Heart left ventricle (tissue), 16 donors: ENCODE measurements around the gene STON2. TPM values are rescaled to one million over a fixed set of nuclear protein-coding genes. Genes with fewer than 3 reads are reported as not detected.
A peak's percentile ranks its signal among the peaks of the same experiment; 100 is the strongest.

Experiments used
- ATAC-seq, 4 donors: fragments of 200-7000 bp; cut with Tn5 transposase; one replicate each; pipeline ENCODE4 v1.9.1; 2020 to 2022; ENCODE audit warnings: moderate library complexity in 4 of 4, mild to moderate bottlenecking in 3 of 4, moderate number of reproducible peaks in 1 of 4
- DNase-seq, 5 donors: peaks; one replicate each; pipeline ENCODE4 v3.0.0-alpha.2; 2020
- H3K27ac ChIP-seq, 12 donors: fragments of 200-600 bp; sonication (generic) in 4 of 12; one replicate each; pipeline versions ENCODE4 v1.5.0 to v1.8.0; 2016 to 2022; ENCODE audit warnings: mild to moderate bottlenecking in 2 of 12
- H3K27me3 ChIP-seq, 9 donors: fragments of 200-600 bp; sonication (generic) in 2 of 9; one replicate each; pipeline versions ENCODE4 v1.5.1 to v1.8.0; 2016 to 2022; ENCODE audit warnings: mild to moderate bottlenecking in 3 of 9
- H3K36me3 ChIP-seq, 9 donors: fragments of 200-600 bp; sonication (generic) in 2 of 9; one replicate each; pipeline versions ENCODE4 v1.5.0 to v1.8.0; 2018 to 2022; ENCODE audit warnings: mild to moderate bottlenecking in 2 of 9
- H3K4me1 ChIP-seq, 12 donors: fragments of 200-600 bp; sonication (generic) in 4 of 12; one replicate each; pipeline versions ENCODE4 v1.5.0 to v1.8.0; 2016 to 2022; ENCODE audit warnings: mild to moderate bottlenecking in 3 of 12
- H3K4me3 ChIP-seq, 12 donors: fragments of 200-600 bp; sonication (generic) in 4 of 12; one replicate each; pipeline versions ENCODE4 v1.5.0 to v1.8.0; 2017 to 2022; ENCODE audit warnings: mild to moderate bottlenecking in 9 of 12, moderate library complexity in 4 of 12
- H3K9me3 ChIP-seq, 12 donors: fragments of 200-600 bp; sonication (generic) in 4 of 12; one replicate each; pipeline versions ENCODE4 v1.5.0 to v1.8.0; 2016 to 2022; ENCODE audit warnings: mild to moderate bottlenecking in 1 of 12
- POLR2A ChIP-seq, 2 donors: fragments of 450-650 bp; IDR thresholded peaks; one replicate each; pipeline ENCODE4 v1.6.1; 2017; ENCODE audit warnings: antibody characterized with exemption in 2 of 2, mild to moderate bottlenecking in 2 of 2, moderate library complexity in 2 of 2
- WGBS, 4 donors: extraction: QIAGEN DNeasy Blood & Tissue Kit in 2 of 4; methylation state at CpG; one replicate each; pipeline versions ENCODE4 v1.1.5 to v1.1.7; 2013 to 2018; 5-methylcytosine and 5-hydroxymethylcytosine counted together
- intact Hi-C, 10 donors: fragments of 100-400 bp; cut with DNase I; formaldehyde crosslinking; loops; one replicate each; pipeline versions ENCODE4 v1.11.1 to v1.14.2; 2022
- polyA plus RNA-seq, 2 donors: library from polyadenylated mRNA; stranded (reverse); fragments of 200-250 nt; gene quantifications; one replicate each; pipeline ENCODE4 v1.2.3, GENCODE V29; 2013
- total RNA-seq, 9 donors: library from RNA; depleted of rRNA in 2 of 9; stranded (reverse); fragments of >200 nt in 2 of 9; fragmentation: NEBNext Ultra II Directional in 3 of 9; extraction: Animal tissue kit (Norgen Biotek cat#: 25700) in 3 of 9; gene quantifications; one replicate each; pipeline versions ENCODE4 v1.1.0 to v1.2.4, GENCODE V29; 2016 to 2023
- TF ChIP-seq, protein P1 (sequence below), 12 donors: fragments of 200-600 bp; sonication (generic) in 4 of 12; IDR thresholded peaks; one replicate each; pipeline versions ENCODE4 v1.5.0 to v1.8.0; 2018 to 2022; ENCODE audit warnings: antibody characterized with exemption in 12 of 12, mild to moderate bottlenecking in 5 of 12
- donor health status: ischemic (EF 13 %, LVEDD 7.1; RV severe dilation, severe dysfunction).
- donor health status: healthy with polysubstance abuse.
- donor health status: DM: no; HTN: yes; CAD: no.
- donor health status: DM: no; HTN: no; CAD: no.
- donor health status: ischemic (EF 25% LVEDD 6.9; RV normal size, moderate dysfunction).
- donor health status: ischemic (EF 25% LVEDD 5.7; RV mildly dilated, moderate dysfunction).
- donor health status: healthy.
- donor health status: DM: yes; HTN: yes; CAD: no.
- donor health status: ischemic (EF 35%, LVEDD 5.7; RV mildly dilated, moderate dysfunction).
- donor health status: nonischemic (EF 11% LVEDD 7.7; RV severe dilation, severe dysfunction).
- donor health status: DM: yes; HTN: yes; CAD: no.
- donor health status: PGD.
- donor health status: ischemic (EF 29% LVEDD 5.4; RV normal size, mild dysfunction).
- donor health status: nonischemic (EF 23%, LVEDD 6.1; RV moderate dilation, normal function).

Gene STON2
- total and polyA plus RNA-seq, 11 donors, result 0.28 to 27.5 (median 7.0) TPM

- intact Hi-C loops, result no loop called here
These were observed 143.7 kb downstream of the STON2 start for GRCh38 chr14:81256289-81256960.

GRCh38 chr14:81252278-81252677 is 147.8 kb downstream of the STON2 start:
- H3K4me1 ChIP-seq, result no peaks in the 10 kb centered on the region
- H3K9me3 ChIP-seq, result no peaks in the 10 kb centered on the region
- no peak overlapping the region for H3K27ac ChIP-seq
- intact Hi-C loops, result no loop called here
- no peak for DNase-seq
- H3K36me3 ChIP-seq, result no peaks in the 10 kb centered on the region
- peaks cover 0 to 4% (median 0%) of the 10 kb centered on the region in 9 donors for H3K27me3 ChIP-seq
- TF ChIP-seq POLR2A (IDR thresholded peaks at IDR 0.05), result no peak
- TF ChIP-seq, protein P1, sequence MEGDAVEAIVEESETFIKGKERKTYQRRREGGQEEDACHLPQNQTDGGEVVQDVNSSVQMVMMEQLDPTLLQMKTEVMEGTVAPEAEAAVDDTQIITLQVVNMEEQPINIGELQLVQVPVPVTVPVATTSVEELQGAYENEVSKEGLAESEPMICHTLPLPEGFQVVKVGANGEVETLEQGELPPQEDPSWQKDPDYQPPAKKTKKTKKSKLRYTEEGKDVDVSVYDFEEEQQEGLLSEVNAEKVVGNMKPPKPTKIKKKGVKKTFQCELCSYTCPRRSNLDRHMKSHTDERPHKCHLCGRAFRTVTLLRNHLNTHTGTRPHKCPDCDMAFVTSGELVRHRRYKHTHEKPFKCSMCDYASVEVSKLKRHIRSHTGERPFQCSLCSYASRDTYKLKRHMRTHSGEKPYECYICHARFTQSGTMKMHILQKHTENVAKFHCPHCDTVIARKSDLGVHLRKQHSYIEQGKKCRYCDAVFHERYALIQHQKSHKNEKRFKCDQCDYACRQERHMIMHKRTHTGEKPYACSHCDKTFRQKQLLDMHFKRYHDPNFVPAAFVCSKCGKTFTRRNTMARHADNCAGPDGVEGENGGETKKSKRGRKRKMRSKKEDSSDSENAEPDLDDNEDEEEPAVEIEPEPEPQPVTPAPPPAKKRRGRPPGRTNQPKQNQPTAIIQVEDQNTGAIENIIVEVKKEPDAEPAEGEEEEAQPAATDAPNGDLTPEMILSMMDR (IDR thresholded peaks at IDR 0.05), result no peak
- 75 to 87% (median 82%) methylated on average over 1 of the region's 1 CpG for WGBS, 4 donors
- no peak for ATAC-seq
- H3K4me3 ChIP-seq, result no peak overlapping the region

More at GRCh38 chr14:81256289-81256960, 143.7 kb downstream of the STON2 start:
- Histone ChIP-seq H3K36me3 (no peaks in the 10 kb centered on the region), H3K27me3 (peaks cover 0 to 4% (median 0%) of the 10 kb centered on the region in 9 donors), H3K27ac (no peak overlapping the region), H3K9me3 (no peaks in the 10 kb centered on the region), H3K4me1 (no peaks in the 10 kb centered on the region), H3K4me3 (no peak overlapping the region)
- DNase-seq (no peak), ATAC-seq (no peak)
- WGBS, 4 donors, result 66 to 84% (median 78%) methylated on average over 2 of the region's 2 CpGs
- no peak for TF ChIP-seq POLR2A (IDR thresholded peaks at IDR 0.05)

GRCh38 chr14:81247271-81247766 is 152.8 kb downstream of the STON2 start:
- Histone ChIP-seq H3K4me1 (no peaks in the 10 kb centered on the region), H3K4me3 (no peak overlapping the region), H3K36me3 (no peaks in the 10 kb centered on the region), H3K27ac (no peak overlapping the region), H3K27me3 (no peaks in the 10 kb centered on the region), H3K9me3 (peaks cover 0 to 15% (median under 1%) of the 10 kb centered on the region in 12 donors)
- ATAC-seq (peak in 1 of 4 donors; percentile 20), DNase-seq (peak in 1 of 5 donors; percentile 35)
- intact Hi-C loops, result no loop called here
- TF ChIP-seq, protein P1 (IDR thresholded peaks at IDR 0.05), result no peak
- TF ChIP-seq POLR2A (IDR thresholded peaks at IDR 0.05), result no peak
- WGBS, 4 donors, result 65 to 72% (median 68%) methylated on average over 5 to 8 of the region's 8 CpGs

GRCh38 chr14:81246461-81247270 is 153.5 kb downstream of the STON2 start:
- TF ChIP-seq, protein P1 (IDR thresholded peaks at IDR 0.05), result no peak
- no peak for TF ChIP-seq POLR2A (IDR thresholded peaks at IDR 0.05)
- Histone ChIP-seq H3K27ac (no peak overlapping the region), H3K4me1 (no peaks in the 10 kb centered on the region), H3K36me3 (no peaks in the 10 kb centered on the region), H3K9me3 (peaks cover 0 to 21% (median 2%) of the 10 kb centered on the region in 12 donors), H3K4me3 (no peak overlapping the region), H3K27me3 (no peaks in the 10 kb centered on the region)
- no peak for ATAC-seq
- DNase-seq, result no peak
- intact Hi-C loops, result no loop called here
- WGBS, 4 donors, result 83 to 94% (median 88%) methylated on average over 15 to 19 of the region's 19 CpGs
